K562 (cell line): ENCODE data around the gene LAMA1. TPM values are rescaled to one million over a fixed set of nuclear protein-coding genes. Genes with fewer than 3 reads are reported as not detected.

Experiments
- ATAC-seq: fragments of 200-7000 bp; cut with Tn5 transposase; 3 replicates; pipeline ENCODE4 v1.9.1; 2020; ENCODE audit warnings: moderate library complexity
- BruUV-seq: library from RNA; stranded (reverse); fragments of 400-500 nt; replicated peaks from 2 replicates; lab custom pipeline; 2021; lab: Mats Ljungman, UMichigan
- CTCF ChIA-PET: fragments of 300-600 bp; formaldehyde crosslinking; extraction: SDS; loops from one replicate; lab custom pipeline; 2021; ENCODE audit warnings: low intra/inter-chr PET ratio; lab: Yijun Ruan, JAX
- POLR2A ChIA-PET: fragments of 300-600, 350-650 bp; sonication (Branson Sonifier 250); formaldehyde crosslinking; extraction: SDS; loops from one replicate; lab custom pipeline; 2021; ENCODE audit warnings: antibody characterized with exemption, inconsistent platforms; lab: Yijun Ruan, JAX
- DNase-seq, 4 experiments: peaks; one replicate each; pipeline versions ENCODE4 v3.0.0 to v3.0.0-alpha.2; 2011 to 2018; ENCODE audit warnings: low spot score in 3 of 4, mixed read lengths in 3 of 4; ENCODE audit errors: extremely low read depth in 1 of 4
- FAIRE-seq: peaks from 2 replicates; lab custom pipeline; 2011; peaks lifted over from hg19 to GRCh38; lab: Jason Lieb, UNC
- H2AFZ ChIP-seq: 2 replicates; pipeline ENCODE4 v1.6.0; 2011; ENCODE audit warnings: low read depth, low read length, control low read depth, inconsistent platforms
- H3K27ac ChIP-seq: fragments of 200-600 bp; 3 replicates; pipeline ENCODE4 v1.8.0; 2011; ENCODE audit warnings: low read depth, mild to moderate bottlenecking, control low read depth, inconsistent platforms, low read length, moderate library complexity, mixed read lengths; ENCODE audit errors: extremely low read depth
- H3K27me3 ChIP-seq, 2 experiments: fragments of 300-600 bp in 1 of 2; 2 replicates in 1 of 2; 3 replicates in 1 of 2; pipeline versions ENCODE4 v1.6.0 to v1.8.0; 2011; ENCODE audit warnings: inconsistent platforms in 2 of 2, low read length in 2 of 2, mild to moderate bottlenecking in 1 of 2, mixed read lengths in 1 of 2, moderate library complexity in 1 of 2; ENCODE audit not compliant: control insufficient read depth in 2 of 2, insufficient read depth in 2 of 2
- H3K36me3 ChIP-seq: fragments of 300-600 bp; 3 replicates; pipeline ENCODE4 v1.8.0; 2011; ENCODE audit warnings: mild to moderate bottlenecking, low read length, inconsistent platforms; ENCODE audit not compliant: control insufficient read depth, insufficient read depth
- H3K4me1 ChIP-seq, 2 experiments: fragments of 200-600 bp in 1 of 2; replicated peaks in 1 of 2; 2 replicates in 1 of 2; 3 replicates in 1 of 2; pipeline versions ENCODE4 v1.5.1 to v1.8.0; 2011; ENCODE audit warnings: inconsistent platforms in 2 of 2, low read length in 2 of 2, mild to moderate bottlenecking in 1 of 2, mixed read lengths in 1 of 2, moderate library complexity in 1 of 2; ENCODE audit not compliant: control insufficient read depth in 2 of 2, insufficient read depth in 2 of 2
- H3K4me2 ChIP-seq: 2 replicates; pipeline ENCODE4 v1.6.1; 2011; ENCODE audit warnings: low read length, control low read depth, inconsistent platforms, mixed read lengths; ENCODE audit not compliant: insufficient read depth
- H3K4me3 ChIP-seq: fragments of 200-600 bp; sonication (generic), shearing (Covaris generic); 2 replicates; pipeline ENCODE4 v1.5.1; 2016; ENCODE audit warnings: control low read depth, inconsistent platforms
- H3K79me2 ChIP-seq: fragments of 200-600 bp; 3 replicates; pipeline ENCODE4 v1.8.0; 2011; ENCODE audit warnings: low read length, inconsistent platforms; ENCODE audit not compliant: control insufficient read depth, insufficient read depth
- H3K9ac ChIP-seq, 2 experiments: 2 replicates each; pipeline versions ENCODE4 v1.6.0 to v1.6.1; 2011; ENCODE audit warnings: low read depth in 2 of 2, low read length in 2 of 2, control low read depth in 1 of 2, inconsistent platforms in 1 of 2, mild to moderate bottlenecking in 1 of 2, mixed read lengths in 1 of 2; ENCODE audit not compliant: insufficient read depth in 1 of 2
- H3K9me1 ChIP-seq: one replicate; pipeline ENCODE4 v1.6.0; 2011; ENCODE audit warnings: inconsistent platforms, mild to moderate bottlenecking, low read length, moderate library complexity; ENCODE audit not compliant: control insufficient read depth, insufficient read depth
- H3K9me3 ChIP-seq: replicated peaks from 2 replicates; pipeline ENCODE4 v1.5.1; 2011; ENCODE audit warnings: low read depth, low read length, inconsistent platforms; ENCODE audit not compliant: control insufficient read depth, insufficient read depth
- H4K20me1 ChIP-seq: replicated peaks from 2 replicates; pipeline ENCODE4 v1.6.1; 2011; ENCODE audit warnings: low read length, inconsistent platforms, mixed read lengths; ENCODE audit not compliant: control insufficient read depth, insufficient read depth
- FOXA1 ChIP-seq: fragments of 450-650 bp; IDR thresholded peaks from 2 replicates; pipeline ENCODE4 v1.6.1; 2016; ENCODE audit warnings: mild to moderate bottlenecking, borderline replicate concordance
- KLF1 ChIP-seq: fragments of 450-650 bp; IDR thresholded peaks from 2 replicates; pipeline ENCODE4 v1.6.1; 2016; ENCODE audit warnings: missing genetic modification characterization, missing compliant biosample characterization
- NELFE ChIP-seq: IDR thresholded peaks from 2 replicates; pipeline ENCODE4 v1.6.1; 2011; ENCODE audit warnings: mild to moderate bottlenecking; ENCODE audit not compliant: insufficient read depth, insufficient read length
- NFIC ChIP-seq: fragments of 450-650 bp; IDR thresholded peaks from 2 replicates; pipeline ENCODE4 v1.6.1; 2017; ENCODE audit warnings: mild to moderate bottlenecking, inconsistent platforms
- SMAD4 ChIP-seq: fragments of 250-450 bp; sonication (Bioruptor Pico); conservative IDR thresholded peaks from 2 replicates; pipeline ENCODE4 v1.8.0; 2021; ENCODE audit warnings: inconsistent platforms, mild to moderate bottlenecking, moderate library complexity
- STAT5A ChIP-seq: IDR thresholded peaks from 2 replicates; pipeline ENCODE4 v1.6.1; 2012; ENCODE audit warnings: low read length, inconsistent platforms, borderline replicate concordance
- TRIM24 ChIP-seq, 2 experiments: fragments of 450-650 bp; IDR thresholded peaks; 2 replicates each; pipeline ENCODE4 v1.6.1; 2016
- TRIM28 ChIP-seq: fragments of 450-650 bp; IDR thresholded peaks from 2 replicates; pipeline ENCODE4 v1.6.1; 2017
- ZNF253 ChIP-seq: fragments of 250-450 bp; sonication (Bioruptor Pico); conservative IDR thresholded peaks from 2 replicates; pipeline ENCODE4 v1.6.1; 2021; ENCODE audit warnings: mild to moderate bottlenecking
- in situ Hi-C: fragments of 300-500 bp; cut with MboI; formaldehyde crosslinking; loops from 4 replicates; pipeline ENCODE4 v1.15.0; 2018; ENCODE audit warnings: inconsistent platforms, mixed read lengths
- intact Hi-C: fragments of 100-400 bp; cut with micrococcal nuclease; formaldehyde crosslinking; loops from 2 replicates; pipeline ENCODE4 v1.14.2; 2022
- polyA plus RNA-seq, 8 experiments: library from polyadenylated mRNA; depleted of rRNA in 4 of 8; stranded (reverse) in 5 of 8; unstranded in 3 of 8; fragments of >200 nt; fragmentation: Nextera tagmentation in 2 of 8; fragmentation: Illumina TruSeq in 1 of 8; extraction: Ambion mirVana in 2 of 8; extraction: Trizol in 1 of 8; gene quantifications; 2 replicates each; pipeline versions ENCODE4 v1.2.1 to v1.2.3, GENCODE V29; 2011 to 2014; ENCODE audit warnings: inconsistent platforms in 1 of 8, missing spikeins in 1 of 8
- total RNA-seq, 7 experiments: library from RNA; depleted of rRNA in 6 of 7; stranded (reverse); fragments of >200 nt in 6 of 7; fragmentation: Illumina TruSeq in 2 of 7; extraction: Trizol in 2 of 7; gene quantifications; 2 replicates each; pipeline versions ENCODE4 v1.2.1 to v1.2.3, GENCODE V29; 2011 to 2021; ENCODE audit warnings: low replicate concordance in 1 of 7
- TF ChIP-seq, protein P1 (sequence below): IDR thresholded peaks from 3 replicates; pipeline ENCODE4 v1.6.1; 2011; ENCODE audit warnings: borderline replicate concordance, mild to moderate bottlenecking; ENCODE audit not compliant: insufficient read length, insufficient read depth
- TF ChIP-seq, protein P2 (sequence below): fragments of 450-650 bp; IDR thresholded peaks from 2 replicates; pipeline ENCODE4 v1.6.1; 2016; ENCODE audit warnings: low read depth, mild to moderate bottlenecking, moderate library complexity
- TF ChIP-seq, protein P3 (sequence below): fragments of 250-450 bp; sonication (Bioruptor Pico); IDR thresholded peaks from 2 replicates; pipeline ENCODE4 v1.5.0; 2022; ENCODE audit warnings: mild to moderate bottlenecking
- TF ChIP-seq, protein P4 (sequence below): sonication (generic); formaldehyde crosslinking; IDR thresholded peaks from 2 replicates; pipeline ENCODE4 v1.8.1; 2023; ENCODE audit warnings: mild to moderate bottlenecking, missing genetic modification reagents, moderate library complexity
- TF ChIP-seq, protein P5 (sequence below): sonication (generic); formaldehyde crosslinking; IDR thresholded peaks from 2 replicates; pipeline ENCODE4 v1.8.1; 2022; ENCODE audit warnings: missing genetic modification reagents

LAMA1 gene
- total and polyA plus RNA-seq, 9 of the 15 experiments (the other 6 are each of a cell fraction or from before 2014, with no cell fraction given): 0.04 TPM; not detected in 8

DNA sequence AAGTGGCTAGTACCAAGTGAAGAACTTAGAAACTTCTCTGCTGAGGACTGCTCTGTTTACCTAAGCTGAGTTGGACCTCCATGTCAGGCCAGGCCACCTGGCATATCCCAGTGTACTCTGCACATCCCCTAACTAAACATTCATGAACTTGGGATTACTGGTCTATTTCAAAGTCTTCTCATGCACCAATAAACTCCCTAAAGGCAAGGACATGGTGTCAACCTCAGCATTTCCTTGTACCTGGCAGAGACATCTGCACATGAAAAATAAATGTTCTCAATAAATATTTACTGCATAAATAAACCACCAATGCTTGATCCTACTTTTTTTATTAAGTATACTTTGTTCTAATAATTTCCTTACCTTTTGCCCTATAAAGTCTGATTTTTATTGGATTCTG is 124.8 kb downstream of the LAMA1 start:
- in situ Hi-C loops (no loop called here), intact Hi-C loops (no loop called here)
- ATAC-seq (no peak), DNase-seq (no peak), FAIRE-seq (no peak)
- no peak overlapping the region for H3K4me3 ChIP-seq
- no peaks in the 10 kb centered on the region for H3K36me3 ChIP-seq
- no peaks in the 10 kb centered on the region for H4K20me1 ChIP-seq
- no peak overlapping the region for H3K4me2 ChIP-seq
- H3K9ac ChIP-seq: no peak overlapping the region
- H3K27me3 ChIP-seq: peaks cover 5 to 18% of the 10 kb centered on the region in 2 experiments; a peak in 3 of 5 replicates
- H3K9me1 ChIP-seq: no peaks in the 10 kb centered on the region
- no peaks in the 10 kb centered on the region for H3K9me3 ChIP-seq
- H3K4me1 ChIP-seq: no peaks in the 10 kb centered on the region
- TF ChIP-seq, protein P1, sequence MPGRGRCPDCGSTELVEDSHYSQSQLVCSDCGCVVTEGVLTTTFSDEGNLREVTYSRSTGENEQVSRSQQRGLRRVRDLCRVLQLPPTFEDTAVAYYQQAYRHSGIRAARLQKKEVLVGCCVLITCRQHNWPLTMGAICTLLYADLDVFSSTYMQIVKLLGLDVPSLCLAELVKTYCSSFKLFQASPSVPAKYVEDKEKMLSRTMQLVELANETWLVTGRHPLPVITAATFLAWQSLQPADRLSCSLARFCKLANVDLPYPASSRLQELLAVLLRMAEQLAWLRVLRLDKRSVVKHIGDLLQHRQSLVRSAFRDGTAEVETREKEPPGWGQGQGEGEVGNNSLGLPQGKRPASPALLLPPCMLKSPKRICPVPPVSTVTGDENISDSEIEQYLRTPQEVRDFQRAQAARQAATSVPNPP: no peak
- no peak for TF ChIP-seq TRIM24 (IDR thresholded peaks at IDR 0.05)
- TF ChIP-seq KLF1: no peak
- TF ChIP-seq, protein P2, sequence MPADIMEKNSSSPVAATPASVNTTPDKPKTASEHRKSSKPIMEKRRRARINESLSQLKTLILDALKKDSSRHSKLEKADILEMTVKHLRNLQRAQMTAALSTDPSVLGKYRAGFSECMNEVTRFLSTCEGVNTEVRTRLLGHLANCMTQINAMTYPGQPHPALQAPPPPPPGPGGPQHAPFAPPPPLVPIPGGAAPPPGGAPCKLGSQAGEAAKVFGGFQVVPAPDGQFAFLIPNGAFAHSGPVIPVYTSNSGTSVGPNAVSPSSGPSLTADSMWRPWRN: no peak
- TF ChIP-seq, protein P3, sequence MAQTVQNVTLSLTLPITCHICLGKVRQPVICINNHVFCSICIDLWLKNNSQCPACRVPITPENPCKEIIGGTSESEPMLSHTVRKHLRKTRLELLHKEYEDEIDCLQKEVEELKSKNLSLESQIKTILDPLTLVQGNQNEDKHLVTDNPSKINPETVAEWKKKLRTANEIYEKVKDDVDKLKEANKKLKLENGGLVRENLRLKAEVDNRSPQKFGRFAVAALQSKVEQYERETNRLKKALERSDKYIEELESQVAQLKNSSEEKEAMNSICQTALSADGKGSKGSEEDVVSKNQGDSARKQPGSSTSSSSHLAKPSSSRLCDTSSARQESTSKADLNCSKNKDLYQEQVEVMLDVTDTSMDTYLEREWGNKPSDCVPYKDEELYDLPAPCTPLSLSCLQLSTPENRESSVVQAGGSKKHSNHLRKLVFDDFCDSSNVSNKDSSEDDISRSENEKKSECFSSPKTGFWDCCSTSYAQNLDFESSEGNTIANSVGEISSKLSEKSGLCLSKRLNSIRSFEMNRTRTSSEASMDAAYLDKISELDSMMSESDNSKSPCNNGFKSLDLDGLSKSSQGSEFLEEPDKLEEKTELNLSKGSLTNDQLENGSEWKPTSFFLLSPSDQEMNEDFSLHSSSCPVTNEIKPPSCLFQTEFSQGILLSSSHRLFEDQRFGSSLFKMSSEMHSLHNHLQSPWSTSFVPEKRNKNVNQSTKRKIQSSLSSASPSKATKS (CRISPR knock-in tag): no peak
- TF ChIP-seq TRIM28: no peak
- TF ChIP-seq, protein P4, sequence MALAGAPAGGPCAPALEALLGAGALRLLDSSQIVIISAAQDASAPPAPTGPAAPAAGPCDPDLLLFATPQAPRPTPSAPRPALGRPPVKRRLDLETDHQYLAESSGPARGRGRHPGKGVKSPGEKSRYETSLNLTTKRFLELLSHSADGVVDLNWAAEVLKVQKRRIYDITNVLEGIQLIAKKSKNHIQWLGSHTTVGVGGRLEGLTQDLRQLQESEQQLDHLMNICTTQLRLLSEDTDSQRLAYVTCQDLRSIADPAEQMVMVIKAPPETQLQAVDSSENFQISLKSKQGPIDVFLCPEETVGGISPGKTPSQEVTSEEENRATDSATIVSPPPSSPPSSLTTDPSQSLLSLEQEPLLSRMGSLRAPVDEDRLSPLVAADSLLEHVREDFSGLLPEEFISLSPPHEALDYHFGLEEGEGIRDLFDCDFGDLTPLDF (CRISPR knock-in tag): no peak
- TF ChIP-seq FOXA1: no peak
- TF ChIP-seq NFIC: no peak
- TF ChIP-seq SMAD4 (CRISPR knock-in tag): no peak
- no peak for TF ChIP-seq STAT5A
- no peak for TF ChIP-seq ZNF253 (CRISPR knock-in tag)
- TF ChIP-seq, protein P5, sequence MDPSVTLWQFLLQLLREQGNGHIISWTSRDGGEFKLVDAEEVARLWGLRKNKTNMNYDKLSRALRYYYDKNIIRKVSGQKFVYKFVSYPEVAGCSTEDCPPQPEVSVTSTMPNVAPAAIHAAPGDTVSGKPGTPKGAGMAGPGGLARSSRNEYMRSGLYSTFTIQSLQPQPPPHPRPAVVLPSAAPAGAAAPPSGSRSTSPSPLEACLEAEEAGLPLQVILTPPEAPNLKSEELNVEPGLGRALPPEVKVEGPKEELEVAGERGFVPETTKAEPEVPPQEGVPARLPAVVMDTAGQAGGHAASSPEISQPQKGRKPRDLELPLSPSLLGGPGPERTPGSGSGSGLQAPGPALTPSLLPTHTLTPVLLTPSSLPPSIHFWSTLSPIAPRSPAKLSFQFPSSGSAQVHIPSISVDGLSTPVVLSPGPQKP (CRISPR knock-in tag): no peak
- no peak for TF ChIP-seq NELFE
- no peak overlapping the region for H2AFZ ChIP-seq
- BruUV-seq: no TSS peak
- CTCF ChIA-PET: no interaction called here
- no peaks in the 10 kb centered on the region for H3K79me2 ChIP-seq
- POLR2A ChIA-PET: no interaction called here
- no peak overlapping the region for H3K27ac ChIP-seq
